Activated naive CD8-positive, alpha-beta T cell (primary cell): ENCODE data around the gene RFC1.
"Not testable (repeated sequence)": the region's sequence is repeated elsewhere in the genome, so short reads cannot be mapped to it uniquely, and the experiment has no call there.

Source experiments
- H3K27ac Mint-ChIP-seq: one replicate; pipeline ENCODE4 v1.8.0; 2021; ENCODE audit warnings: mixed read lengths
- H3K27me3 Mint-ChIP-seq: one replicate; pipeline ENCODE4 v1.8.0; 2021; ENCODE audit warnings: mixed read lengths
- H3K36me3 Mint-ChIP-seq: one replicate; pipeline ENCODE4 v1.8.0; 2021; ENCODE audit warnings: mixed read lengths
- H3K4me1 Mint-ChIP-seq: one replicate; pipeline ENCODE4 v1.8.0; 2021; ENCODE audit warnings: low read depth, mixed read lengths
- H3K4me3 Mint-ChIP-seq: one replicate; pipeline ENCODE4 v1.8.0; 2021; ENCODE audit warnings: mild to moderate bottlenecking, mixed read lengths
- H3K9me3 Mint-ChIP-seq: one replicate; pipeline ENCODE4 v1.8.0; 2021; ENCODE audit warnings: low read depth, mixed read lengths

RFC1 gene

DNA sequence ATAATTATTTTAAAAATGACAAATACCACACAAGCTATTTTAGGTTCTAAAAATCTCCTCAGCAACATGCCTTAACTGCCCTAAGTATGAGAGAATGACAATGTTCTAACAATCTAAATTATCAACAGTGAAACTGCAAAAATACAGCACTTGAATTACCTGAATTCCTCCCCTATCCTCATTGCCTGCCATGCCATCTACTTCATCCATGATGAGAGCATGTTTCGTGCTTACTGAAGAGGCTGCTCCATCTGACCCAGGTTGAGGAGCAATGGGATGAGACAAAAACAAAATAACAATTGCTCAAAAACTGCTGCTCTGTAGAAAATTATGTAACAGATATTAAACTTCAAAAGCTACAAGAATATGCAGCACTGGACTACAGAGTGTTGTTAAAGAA is 63.3 kb downstream of the RFC1 start:
- Mint-ChIP-seq H3K27me3 (no peaks in the 10 kb centered on the region), H3K27ac (no peak overlapping the region), H3K4me1 (no peaks in the 10 kb centered on the region), H3K9me3 (no peaks in the 10 kb centered on the region), H3K4me3 (no peak overlapping the region), H3K36me3 (peaks cover 26% of the 10 kb centered on the region)

- Mint-ChIP-seq H3K36me3 (peaks cover 22% of the 10 kb centered on the region), H3K9me3 (no peaks in the 10 kb centered on the region), H3K27ac (no peak overlapping the region), H3K4me1 (no peaks in the 10 kb centered on the region), H3K4me3 (no peak overlapping the region), H3K27me3 (no peaks in the 10 kb centered on the region)
Measured at GRCh38 chr4:39295784-39296183, 70.4 kb downstream of the RFC1 start.

DNA sequence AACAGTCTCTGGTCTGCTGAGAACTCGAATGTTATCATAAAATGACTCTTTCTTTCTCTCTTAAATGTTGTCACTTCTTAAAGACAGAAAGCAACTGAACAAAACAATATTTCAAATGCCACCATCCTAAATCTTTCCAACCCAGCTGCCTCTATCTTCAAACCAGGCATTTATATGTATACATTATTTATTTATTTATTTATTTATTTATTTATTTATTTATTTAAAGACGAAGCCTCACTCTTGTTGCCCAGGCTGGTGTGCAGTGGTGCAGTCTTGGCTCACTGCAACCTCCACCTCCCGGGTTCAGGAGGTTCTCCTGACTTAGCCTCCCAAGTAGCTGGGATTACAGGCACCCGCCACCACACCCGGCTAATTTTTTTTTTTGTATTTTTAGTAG is 73.7 kb downstream of the RFC1 start:
- H3K4me3 Mint-ChIP-seq, H3K27me3 Mint-ChIP-seq, H3K27ac Mint-ChIP-seq, H3K4me1 Mint-ChIP-seq, H3K9me3 Mint-ChIP-seq: not testable (repeated sequence)
- peaks cover 15% of the 10 kb centered on the region for H3K36me3 Mint-ChIP-seq

GRCh38 chr4:39291686-39292085 is 74.5 kb downstream of the RFC1 start:
- Mint-ChIP-seq H3K36me3 (peaks cover 16% of the 10 kb centered on the region), H3K4me1 (no peaks in the 10 kb centered on the region), H3K27me3 (no peaks in the 10 kb centered on the region), H3K27ac (no peak overlapping the region), H3K4me3 (no peak overlapping the region), H3K9me3 (no peaks in the 10 kb centered on the region)

- Mint-ChIP-seq H3K27ac (no peak overlapping the region), H3K36me3 (peaks cover 24% of the 10 kb centered on the region), H3K4me1 (no peaks in the 10 kb centered on the region), H3K4me3 (no peak overlapping the region), H3K27me3 (no peaks in the 10 kb centered on the region), H3K9me3 (no peaks in the 10 kb centered on the region)
Measured at GRCh38 chr4:39287223-39287622, 78.9 kb downstream of the RFC1 start.

GRCh38 chr4:39286263-39286662 is 79.9 kb downstream of the RFC1 start:
- Mint-ChIP-seq H3K4me1 (no peaks in the 10 kb centered on the region), H3K4me3 (no peak overlapping the region), H3K36me3 (peaks cover 21% of the 10 kb centered on the region), H3K9me3 (no peaks in the 10 kb centered on the region), H3K27me3 (no peaks in the 10 kb centered on the region), H3K27ac (peak overlapping the region; percentile 54)

DNA sequence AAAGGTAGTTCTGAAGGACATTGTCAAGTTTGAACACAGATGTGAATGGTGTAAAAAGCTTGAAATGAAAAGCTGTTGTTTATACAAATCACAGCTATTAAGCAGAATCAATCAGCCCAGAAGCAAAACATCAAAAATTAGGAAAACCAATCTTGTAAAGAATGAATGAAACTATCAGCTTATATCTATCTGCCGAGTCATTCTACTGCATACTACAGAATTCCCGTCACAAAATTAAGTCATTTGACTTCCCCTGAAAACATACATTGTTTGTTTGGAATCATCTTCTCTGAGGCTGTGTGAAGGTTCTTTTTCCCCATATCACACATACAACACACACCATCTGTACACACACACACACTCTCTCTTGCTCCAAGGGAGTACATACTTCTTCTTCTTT is 80.3 kb downstream of the RFC1 start:
- no peaks in the 10 kb centered on the region for H3K4me1 Mint-ChIP-seq
- no peaks in the 10 kb centered on the region for H3K27me3 Mint-ChIP-seq
- H3K36me3 Mint-ChIP-seq = peaks cover 21% of the 10 kb centered on the region
- H3K4me3 Mint-ChIP-seq = no peak overlapping the region
- no peaks in the 10 kb centered on the region for H3K9me3 Mint-ChIP-seq
- peak overlapping the region; percentile 54 for H3K27ac Mint-ChIP-seq

GRCh38 chr4:39285111-39285795 is 80.9 kb downstream of the RFC1 start:
- Mint-ChIP-seq H3K27ac (no peak overlapping the region), H3K4me1 (no peaks in the 10 kb centered on the region), H3K9me3 (no peaks in the 10 kb centered on the region), H3K27me3 (no peaks in the 10 kb centered on the region), H3K4me3 (no peak overlapping the region), H3K36me3 (peaks cover 21% of the 10 kb centered on the region)

GRCh38 chr4:39280770-39281169 is 85.4 kb downstream of the RFC1 start:
- H3K4me1 Mint-ChIP-seq = no peaks in the 10 kb centered on the region
- no peak overlapping the region for H3K4me3 Mint-ChIP-seq
- peaks cover 9% of the 10 kb centered on the region for H3K36me3 Mint-ChIP-seq
- H3K27me3 Mint-ChIP-seq = no peaks in the 10 kb centered on the region
- no peak overlapping the region for H3K27ac Mint-ChIP-seq
- no peaks in the 10 kb centered on the region for H3K9me3 Mint-ChIP-seq

- Mint-ChIP-seq H3K27me3 (no peaks in the 10 kb centered on the region), H3K4me1 (no peaks in the 10 kb centered on the region), H3K9me3 (no peaks in the 10 kb centered on the region), H3K4me3 (no peak overlapping the region), H3K27ac (peak overlapping the region; percentile 0), H3K36me3 (peaks cover 10% of the 10 kb centered on the region)
Measured at GRCh38 chr4:39279416-39279815, 86.7 kb downstream of the RFC1 start.

DNA sequence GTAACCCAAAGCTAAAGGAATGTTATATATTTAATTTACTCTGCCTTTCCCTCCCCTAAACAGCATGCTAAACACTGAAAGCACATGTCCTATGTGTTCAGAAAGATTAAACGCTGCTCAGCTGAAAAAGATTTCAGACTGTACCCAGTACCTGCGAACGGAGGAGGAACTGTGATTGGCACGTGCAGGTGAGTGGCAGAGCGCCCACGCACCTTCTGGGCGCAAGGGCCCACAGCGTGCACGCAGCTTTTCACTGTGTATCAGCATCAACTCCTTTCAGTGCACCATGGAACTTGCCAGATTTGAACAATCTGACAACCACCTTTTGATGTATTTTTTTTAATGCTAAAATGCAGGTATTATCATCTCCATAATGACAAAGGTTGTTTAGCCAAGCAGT is 87.7 kb downstream of the RFC1 start:
- H3K36me3 Mint-ChIP-seq = peaks cover 10% of the 10 kb centered on the region
- H3K27ac Mint-ChIP-seq = no peak overlapping the region
- no peaks in the 10 kb centered on the region for H3K27me3 Mint-ChIP-seq
- H3K4me1 Mint-ChIP-seq = no peaks in the 10 kb centered on the region
- H3K4me3 Mint-ChIP-seq = no peak overlapping the region
- no peaks in the 10 kb centered on the region for H3K9me3 Mint-ChIP-seq

- not testable (repeated sequence) for H3K27ac Mint-ChIP-seq, H3K9me3 Mint-ChIP-seq, H3K4me1 Mint-ChIP-seq, H3K27me3 Mint-ChIP-seq, H3K4me3 Mint-ChIP-seq
- H3K36me3 Mint-ChIP-seq = peaks cover 10% of the 10 kb centered on the region
Measured at GRCh38 chr4:39277661-39278060, 88.5 kb downstream of the RFC1 start.

DNA sequence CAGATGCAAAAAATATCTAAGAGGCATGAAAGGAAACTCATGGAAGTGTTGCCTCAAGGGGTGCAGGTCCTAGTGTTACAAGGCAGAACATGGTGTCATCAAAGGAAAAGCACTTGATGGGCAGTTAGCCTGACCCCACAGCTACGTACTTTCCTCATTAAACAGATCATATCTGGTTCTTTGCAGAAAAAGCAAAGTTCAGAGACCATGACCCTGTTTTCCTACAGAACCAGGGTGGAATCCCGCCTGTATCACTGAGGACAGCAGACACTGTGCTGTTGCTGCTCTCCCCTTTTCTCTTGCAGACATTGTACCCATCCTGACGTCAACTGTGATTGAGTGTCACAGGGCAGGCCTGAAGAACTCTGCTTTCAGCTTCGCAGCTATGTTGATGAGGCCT is 91.7 kb downstream of the RFC1 start:
- H3K27ac Mint-ChIP-seq = no peak overlapping the region
- no peaks in the 10 kb centered on the region for H3K4me1 Mint-ChIP-seq
- no peak overlapping the region for H3K4me3 Mint-ChIP-seq
- no peaks in the 10 kb centered on the region for H3K27me3 Mint-ChIP-seq
- H3K9me3 Mint-ChIP-seq = no peaks in the 10 kb centered on the region
- H3K36me3 Mint-ChIP-seq = peaks cover 18% of the 10 kb centered on the region

- Mint-ChIP-seq H3K27me3 (no peaks in the 10 kb centered on the region), H3K4me3 (no peak overlapping the region), H3K9me3 (no peaks in the 10 kb centered on the region), H3K27ac (no peak overlapping the region), H3K4me1 (no peaks in the 10 kb centered on the region), H3K36me3 (peaks cover 31% of the 10 kb centered on the region)
Measured at GRCh38 chr4:39263895-39264294, 102.3 kb downstream of the RFC1 start.

- Mint-ChIP-seq H3K4me3 (no peak overlapping the region), H3K27me3 (no peaks in the 10 kb centered on the region), H3K9me3 (no peaks in the 10 kb centered on the region), H3K27ac (no peak overlapping the region), H3K4me1 (no peaks in the 10 kb centered on the region), H3K36me3 (peaks cover 24% of the 10 kb centered on the region)
Measured at GRCh38 chr4:39259571-39260330, 106.4 kb downstream of the RFC1 start.

- Mint-ChIP-seq H3K27ac (no peak overlapping the region), H3K4me1 (no peaks in the 10 kb centered on the region), H3K9me3 (no peaks in the 10 kb centered on the region), H3K27me3 (no peaks in the 10 kb centered on the region), H3K36me3 (peaks cover 12% of the 10 kb centered on the region), H3K4me3 (no peak overlapping the region)
Measured at GRCh38 chr4:39256436-39256835, 109.7 kb downstream of the RFC1 start.
